ENCODE data around the gene KIF2C. TPM values are rescaled to one million over a fixed set of nuclear protein-coding genes. Genes with fewer than 3 reads are reported as not detected.

KIF2C gene
- total and polyA plus RNA-seq, 2 of the 4 experiments (the other 2 are of a cell fraction), result 31.6 to 45.0 TPM

GRCh38 chr1:44775930-44776729, 36.5 kb downstream of the KIF2C start:
- intact Hi-C loops (cut with micrococcal nuclease), result loop anchor here (2.0 kb wide), 2 partner anchors 37 to 45 kb away; partner anchors contain the start of genes KIF2C and RNU5D-1

More at GRCh38 chr1:44775930-44776729, 36.5 kb downstream of the KIF2C start:
- Histone ChIP-seq H2BK15ac (ENCODE audit: low read depth, low read length) (no peak overlapping the region), H3K9me3 (ENCODE audit: control insufficient read depth, insufficient read depth, low read length) (no peaks in the 10 kb centered on the region), H3K9ac (ENCODE audit: low read depth, low read length) (peak overlapping the region; percentile 98), H3K4me2 (ENCODE audit: low read depth, low read length) (peak overlapping the region; percentile 98), H4K8ac (ENCODE audit: low read depth in 2 of 2, low read length in 2 of 2) (peak overlapping the region; percentile 48 to 50; a peak in 3 of 4 replicates), H3K9me1 (ENCODE audit: insufficient read depth, low read length) (peaks cover 19% of the 10 kb centered on the region), H4K20me1 (ENCODE audit: insufficient read depth, low read length) (peaks cover 49% of the 10 kb centered on the region), H2AK5ac (ENCODE audit: low read depth, low read length) (peak overlapping the region; percentile 95), H3K4me3 (ENCODE audit: insufficient read depth, low read depth, low read length) (peak overlapping the region; percentile 78), H3K56ac (ENCODE audit: extremely low read depth, insufficient read depth, low read length) (peak overlapping the region; percentile 69), H3K27me3 (ENCODE audit: control insufficient read depth, insufficient read depth, low read length) (no peaks in the 10 kb centered on the region), H3K4ac (ENCODE audit: low read depth, low read length) (peak overlapping the region; percentile 92), H3K4me1 (ENCODE audit: control insufficient read depth, insufficient read depth, low read length) (peaks cover 12% of the 10 kb centered on the region), H4K5ac (ENCODE audit: low read depth, low read length) (peak overlapping the region; percentile 9), H2BK120ac (ENCODE audit: low read depth, low read length) (no peak overlapping the region), H3K23ac (ENCODE audit: low read depth, low read length) (peak overlapping the region; percentile 89), H2BK5ac (ENCODE audit: low read depth, low read length, poor library complexity, severe bottlenecking) (peak overlapping the region; percentile 75), H3K18ac (ENCODE audit: low read depth, low read length) (0 out of 2 replicates have a peak overlapping the region, but pooled peaks have one; percentile 9), H4K91ac (ENCODE audit: insufficient read depth, low read depth, low read length) (peak overlapping the region; percentile 80), H3K36me3 (ENCODE audit: control insufficient read depth, insufficient read depth, low read length) (peaks cover 42% of the 10 kb centered on the region), H2AK9ac (replicated peaks; ENCODE audit: low read depth, low read length, poor library complexity) (peak overlapping the region; percentile 99), H2AFZ (replicated peaks; ENCODE audit: low read length, poor library complexity) (peak overlapping the region; percentile 96), H2BK20ac (ENCODE audit: low read depth, low read length) (no peak overlapping the region), H3K79me1 (ENCODE audit: low read depth in 1 of 2, low read length in 2 of 2) (peaks cover 17 to 62% of the 10 kb centered on the region in 2 experiments), H3K27ac (ENCODE audit: insufficient read depth, low read length) (peak overlapping the region; percentile 80), H3K14ac (replicated peaks; ENCODE audit: low read depth, low read length) (peak overlapping the region; percentile 93)
- CTCF ChIA-PET, result interaction anchor here (0.8 to 1.2 kb wide), 2 partner anchors 24 to 237 kb away, joined by 3 read pairs; partner anchors contain the start of gene PLK3
- dilution Hi-C loops (cut with HindIII; ENCODE audit: low sequenced_read_pairs, unreplicated experiment) (no loop called here), in situ Hi-C loops (cut with MboI; ENCODE audit: low sequenced_read_pairs) (no loop called here)
- TF ChIP-seq POLR2A (IDR thresholded peaks at IDR 0.05; ENCODE audit: low read depth, low read length), result 0 out of 2 replicates have a peak, but pooled peaks have one; percentile 18
- no peak for TF ChIP-seq SMC3 (IDR thresholded peaks at IDR 0.05; ENCODE audit: low read depth, low read length)
- DNase-seq (no peak), ATAC-seq (ENCODE audit: low read depth) (peak; percentile 10)
- POLR2A ChIA-PET (ENCODE audit: unreplicated experiment), result interaction anchor here (0.5 to 0.9 kb wide), 4 partner anchors 8 to 745 kb away, joined by 3 to 5 read pairs (median 4); partner anchors contain the start of gene PLK3
- no TSS peak for BruUV-seq (replicated peaks)
- WGBS, 2 experiments (ENCODE audit: extremely low coverage in 2 of 2, insufficient read length in 1 of 2), result 3% methylated on average over 14 of the region's 36 CpGs; no CpG with 5 or more reads in 1 of the 2 experiments

Data from IMR-90 (cell line).